ENCODE results near the gene ST6GAL1. TPM values are rescaled to one million over a fixed set of nuclear protein-coding genes. Genes with fewer than 3 reads are reported as not detected.
A peak's percentile ranks its signal among the peaks of the same experiment; 100 is the strongest.
"Not testable (repeated sequence)": the region's sequence is repeated elsewhere in the genome, so short reads cannot be mapped to it uniquely, and the experiment has no call there.

ST6GAL1 gene
- total RNA-seq, 1 donor from 2014 or later, result 36.6 TPM

DNA sequence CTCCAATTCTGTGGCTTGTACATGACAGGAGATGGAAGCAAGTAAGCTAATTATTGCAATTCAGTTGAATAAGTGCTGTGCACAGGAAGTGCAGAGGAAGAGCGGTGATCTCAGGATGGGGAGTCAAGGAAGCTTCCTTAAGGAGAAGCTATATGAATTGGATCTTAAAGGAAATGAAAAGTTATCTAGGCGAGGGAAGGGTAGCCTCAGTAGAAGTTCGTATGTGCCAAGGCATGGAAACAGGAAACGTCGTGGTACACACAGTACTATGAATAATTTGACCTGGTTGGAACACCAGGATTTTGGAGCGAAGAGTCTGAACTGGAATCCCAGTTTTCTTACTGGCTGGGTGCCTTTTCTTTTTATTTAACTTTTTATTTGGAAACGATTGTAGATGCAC is 39.3 kb downstream of the ST6GAL1 start:
- H3K36me3 Mint-ChIP-seq (ENCODE audit: low read depth), result peaks cover 20% of the 10 kb centered on the region
- no peaks in the 10 kb centered on the region for H3K27me3 Mint-ChIP-seq (ENCODE audit: low read depth)
- DNase-seq (ENCODE audit: low spot score), result no peak
- no peak overlapping the region for H3K4me3 Mint-ChIP-seq (ENCODE audit: unreplicated experiment)
- peaks cover 11% of the 10 kb centered on the region for H3K9me3 Mint-ChIP-seq (ENCODE audit: low read depth)
- TF ChIP-seq, protein P1, sequence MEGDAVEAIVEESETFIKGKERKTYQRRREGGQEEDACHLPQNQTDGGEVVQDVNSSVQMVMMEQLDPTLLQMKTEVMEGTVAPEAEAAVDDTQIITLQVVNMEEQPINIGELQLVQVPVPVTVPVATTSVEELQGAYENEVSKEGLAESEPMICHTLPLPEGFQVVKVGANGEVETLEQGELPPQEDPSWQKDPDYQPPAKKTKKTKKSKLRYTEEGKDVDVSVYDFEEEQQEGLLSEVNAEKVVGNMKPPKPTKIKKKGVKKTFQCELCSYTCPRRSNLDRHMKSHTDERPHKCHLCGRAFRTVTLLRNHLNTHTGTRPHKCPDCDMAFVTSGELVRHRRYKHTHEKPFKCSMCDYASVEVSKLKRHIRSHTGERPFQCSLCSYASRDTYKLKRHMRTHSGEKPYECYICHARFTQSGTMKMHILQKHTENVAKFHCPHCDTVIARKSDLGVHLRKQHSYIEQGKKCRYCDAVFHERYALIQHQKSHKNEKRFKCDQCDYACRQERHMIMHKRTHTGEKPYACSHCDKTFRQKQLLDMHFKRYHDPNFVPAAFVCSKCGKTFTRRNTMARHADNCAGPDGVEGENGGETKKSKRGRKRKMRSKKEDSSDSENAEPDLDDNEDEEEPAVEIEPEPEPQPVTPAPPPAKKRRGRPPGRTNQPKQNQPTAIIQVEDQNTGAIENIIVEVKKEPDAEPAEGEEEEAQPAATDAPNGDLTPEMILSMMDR (IDR thresholded peaks at IDR 0.05), result no peak
- peak overlapping the region; percentile 73 for H3K27ac Mint-ChIP-seq (ENCODE audit: unreplicated experiment)
- peaks cover 47% of the 10 kb centered on the region for H3K4me1 Mint-ChIP-seq (ENCODE audit: low read depth)

DNA sequence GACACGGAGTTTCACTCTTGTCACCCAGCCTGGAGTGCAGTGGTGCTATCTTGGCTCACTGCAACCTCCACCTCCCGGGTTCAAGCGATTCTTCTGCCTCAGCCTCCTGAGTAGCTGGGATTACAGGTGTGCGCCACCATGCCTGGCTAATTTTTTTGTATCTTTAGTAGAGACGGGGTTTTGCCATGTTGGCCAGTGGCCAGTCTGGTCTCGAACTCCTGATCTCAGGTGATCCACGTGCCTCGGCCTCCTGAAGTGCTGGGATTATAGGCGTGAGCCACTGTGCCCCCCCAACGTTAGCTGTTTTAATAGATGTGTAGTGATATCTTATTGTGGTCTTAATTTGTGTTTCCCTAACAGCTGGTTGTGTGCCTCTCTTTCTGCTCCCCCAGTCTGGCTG is 40.8 kb downstream of the ST6GAL1 start:
- not testable (repeated sequence) for DNase-seq (ENCODE audit: low spot score); H3K27me3 Mint-ChIP-seq (ENCODE audit: low read depth); H3K4me3 Mint-ChIP-seq (ENCODE audit: unreplicated experiment)
- H3K4me1 Mint-ChIP-seq (ENCODE audit: low read depth), result peaks cover 56% of the 10 kb centered on the region
- H3K36me3 Mint-ChIP-seq (ENCODE audit: low read depth), result peaks cover 23% of the 10 kb centered on the region
- H3K9me3 Mint-ChIP-seq (ENCODE audit: low read depth), result peaks cover 11% of the 10 kb centered on the region
- peak overlapping the region; percentile 72 for H3K27ac Mint-ChIP-seq (ENCODE audit: unreplicated experiment)

DNA sequence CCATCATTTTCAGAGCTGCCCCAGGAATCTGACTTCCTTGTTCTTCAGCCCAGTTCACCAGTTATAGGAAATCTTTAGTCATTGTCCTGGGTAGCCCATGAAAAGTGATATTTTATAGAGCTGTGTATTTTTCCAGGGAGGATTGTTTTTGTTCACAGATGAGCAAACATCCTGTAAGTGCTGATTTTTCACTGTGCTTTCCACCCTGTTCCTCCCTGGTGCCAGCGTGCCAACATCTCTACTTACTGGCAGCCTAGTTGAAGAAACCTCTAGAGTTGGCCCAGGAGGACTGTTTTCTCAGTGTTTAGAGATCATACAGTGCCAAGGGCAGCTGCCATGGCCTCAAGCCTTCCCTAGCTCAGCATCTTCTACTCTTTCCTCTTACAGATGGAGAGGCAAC is 41.3 kb downstream of the ST6GAL1 start:
- Mint-ChIP-seq H3K36me3 (ENCODE audit: low read depth) (peaks cover 23% of the 10 kb centered on the region), H3K27ac (ENCODE audit: unreplicated experiment) (peak overlapping the region; percentile 72), H3K4me1 (ENCODE audit: low read depth) (peaks cover 57% of the 10 kb centered on the region), H3K4me3 (ENCODE audit: unreplicated experiment) (no peak overlapping the region), H3K9me3 (ENCODE audit: low read depth) (peaks cover 11% of the 10 kb centered on the region), H3K27me3 (ENCODE audit: low read depth) (no peaks in the 10 kb centered on the region)
- TF ChIP-seq, protein P1 (IDR thresholded peaks at IDR 0.05), result no peak
- DNase-seq (ENCODE audit: low spot score), result no peak

DNA sequence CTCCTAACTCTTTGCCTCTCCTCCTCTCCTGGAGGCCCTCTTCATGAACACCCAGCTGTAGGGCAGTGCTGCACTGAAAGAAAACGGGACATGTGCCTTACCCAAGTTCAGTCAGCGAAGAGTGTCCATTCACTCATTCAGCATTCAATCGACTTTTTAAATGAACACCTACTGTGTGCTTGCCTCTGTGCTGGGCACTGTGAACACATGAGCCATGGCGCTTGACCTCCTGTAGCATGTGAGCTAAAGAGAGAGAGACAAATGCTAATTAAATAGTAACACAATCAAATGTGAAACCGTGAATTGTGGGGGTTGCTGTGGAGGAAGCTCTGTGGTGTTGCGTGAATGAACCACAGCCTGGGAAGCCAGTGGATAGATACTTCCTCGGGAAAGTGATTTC is 43.4 kb downstream of the ST6GAL1 start:
- Mint-ChIP-seq H3K4me3 (ENCODE audit: unreplicated experiment) (no peak overlapping the region), H3K4me1 (ENCODE audit: low read depth) (peaks cover 55% of the 10 kb centered on the region), H3K27me3 (ENCODE audit: low read depth) (no peaks in the 10 kb centered on the region), H3K27ac (ENCODE audit: unreplicated experiment) (no peak overlapping the region), H3K36me3 (ENCODE audit: low read depth) (peaks cover 20% of the 10 kb centered on the region), H3K9me3 (ENCODE audit: low read depth) (peaks cover 7% of the 10 kb centered on the region)
- no peak for DNase-seq (ENCODE audit: low spot score)
- TF ChIP-seq, protein P1 (IDR thresholded peaks at IDR 0.05), result no peak

DNA sequence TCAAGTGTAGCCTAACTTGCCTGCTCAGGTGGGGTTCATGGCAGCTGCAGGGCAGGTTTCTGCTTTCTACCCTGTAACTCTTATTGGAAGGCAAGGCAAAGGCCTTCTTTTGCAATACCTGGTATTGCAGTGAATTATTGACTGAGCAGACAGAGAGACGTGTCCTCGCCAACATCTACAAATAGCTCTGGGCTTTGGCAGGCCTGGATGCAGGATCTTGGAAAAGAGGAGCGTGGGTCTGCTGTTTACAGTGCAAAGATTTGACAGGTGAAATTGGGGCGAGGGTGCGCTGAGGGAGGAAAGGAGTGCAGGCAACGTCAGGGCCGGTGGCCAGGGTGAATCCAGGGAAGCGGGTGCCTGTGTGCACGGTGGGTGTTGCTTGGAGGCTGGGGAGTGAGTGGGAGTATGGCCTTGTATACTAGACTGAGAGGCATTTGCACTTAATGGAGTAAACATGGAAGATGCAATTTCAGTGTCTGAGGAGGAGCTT is 44.5 kb downstream of the ST6GAL1 start:
- no peak for DNase-seq (ENCODE audit: low spot score)
- Mint-ChIP-seq H3K4me3 (ENCODE audit: unreplicated experiment) (no peak overlapping the region), H3K36me3 (ENCODE audit: low read depth) (peaks cover 15% of the 10 kb centered on the region), H3K27ac (ENCODE audit: unreplicated experiment) (peak overlapping the region; percentile 8), H3K4me1 (ENCODE audit: low read depth) (peaks cover 50% of the 10 kb centered on the region), H3K27me3 (ENCODE audit: low read depth) (no peaks in the 10 kb centered on the region), H3K9me3 (ENCODE audit: low read depth) (no peaks in the 10 kb centered on the region)
- TF ChIP-seq, protein P1 (IDR thresholded peaks at IDR 0.05), result no peak

DNA sequence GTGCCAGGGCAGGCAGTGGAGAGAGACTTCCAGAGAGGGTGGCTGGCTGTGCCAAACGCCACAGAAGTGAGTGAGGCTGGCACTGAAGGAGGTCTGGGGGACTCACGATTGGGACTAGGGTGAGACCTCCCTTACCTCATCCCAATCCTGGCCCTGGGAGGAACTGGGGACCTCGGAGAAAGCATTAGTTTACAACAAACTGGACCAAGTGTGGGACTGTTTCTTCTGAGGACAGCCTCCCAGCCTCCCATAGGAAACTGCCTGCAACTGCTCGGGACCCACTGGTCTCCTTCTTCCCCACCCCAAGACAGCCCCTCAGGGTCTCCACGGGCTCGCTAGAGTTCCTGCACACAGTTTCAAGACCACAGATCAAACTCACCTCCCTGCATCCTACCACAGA is 45.4 kb downstream of the ST6GAL1 start:
- DNase-seq (ENCODE audit: low spot score), result no peak
- H3K36me3 Mint-ChIP-seq (ENCODE audit: low read depth), result peaks cover 15% of the 10 kb centered on the region
- H3K9me3 Mint-ChIP-seq (ENCODE audit: low read depth), result no peaks in the 10 kb centered on the region
- no peak overlapping the region for H3K4me3 Mint-ChIP-seq (ENCODE audit: unreplicated experiment)
- TF ChIP-seq, protein P1 (IDR thresholded peaks at IDR 0.05), result no peak
- no peak overlapping the region for H3K27ac Mint-ChIP-seq (ENCODE audit: unreplicated experiment)
- peaks cover 45% of the 10 kb centered on the region for H3K4me1 Mint-ChIP-seq (ENCODE audit: low read depth)
- no peaks in the 10 kb centered on the region for H3K27me3 Mint-ChIP-seq (ENCODE audit: low read depth)
